PFSK-1 (cell line): ENCODE results near the gene SMIM23.

ENCODE experiments used
- FOXP2 ChIP-seq: optimal IDR thresholded peaks from 2 replicates; pipeline ENCODE3; 2011; ENCODE audit warnings: borderline replicate concordance, control low read depth, inconsistent platforms; ENCODE audit not compliant: insufficient read depth; ENCODE audit errors: extremely low read length, extremely low read depth
- POLR2AphosphoS5 ChIP-seq: IDR thresholded peaks from 2 replicates; pipeline ENCODE4 v1.6.1; 2012; ENCODE audit warnings: low read depth, mild to moderate bottlenecking, control low read depth, low read length, moderate library complexity
- SIN3A ChIP-seq: IDR thresholded peaks from 2 replicates; pipeline ENCODE4 v1.6.1; 2012; ENCODE audit warnings: mild to moderate bottlenecking, low read length, moderate library complexity, borderline replicate concordance; ENCODE audit not compliant: insufficient read depth
- TAF1 ChIP-seq: IDR thresholded peaks from 2 replicates; pipeline ENCODE4 v1.6.1; 2012; ENCODE audit warnings: low read length, control low read depth, borderline replicate concordance; ENCODE audit not compliant: insufficient read depth
- TF ChIP-seq, protein P1 (sequence below), 2 experiments: IDR thresholded peaks; 2 replicates each; pipeline versions ENCODE4 v1.6.1 to v1.8.0; 2011 to 2012; ENCODE audit warnings: low read depth in 2 of 2, low read length in 2 of 2, control low read depth in 1 of 2, inconsistent platforms in 1 of 2, mild to moderate bottlenecking in 1 of 2, moderate library complexity in 1 of 2; ENCODE audit not compliant: insufficient read depth in 1 of 2

DNA sequence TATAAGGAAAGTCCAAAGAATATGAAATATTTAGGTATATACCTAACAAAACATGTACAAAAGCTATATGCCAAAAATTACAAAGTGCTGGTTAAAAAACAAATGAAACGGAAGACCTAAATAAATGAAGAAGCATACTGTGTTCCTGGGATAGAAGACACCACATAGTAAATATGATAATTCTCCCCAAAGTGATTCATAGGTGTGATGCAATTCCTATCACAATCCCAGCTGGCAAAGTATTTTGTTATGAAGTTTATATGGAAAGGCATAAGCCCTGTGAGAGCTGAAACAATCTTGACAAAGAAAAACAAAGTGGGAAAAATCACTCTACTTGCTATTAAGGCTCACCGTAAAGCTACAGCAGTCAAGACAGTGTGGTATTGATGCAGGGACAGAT is 2.6 kb upstream of the SMIM23 start:
- no peak for TF ChIP-seq TAF1
- TF ChIP-seq POLR2AphosphoS5 = no peak
- TF ChIP-seq, protein P1, sequence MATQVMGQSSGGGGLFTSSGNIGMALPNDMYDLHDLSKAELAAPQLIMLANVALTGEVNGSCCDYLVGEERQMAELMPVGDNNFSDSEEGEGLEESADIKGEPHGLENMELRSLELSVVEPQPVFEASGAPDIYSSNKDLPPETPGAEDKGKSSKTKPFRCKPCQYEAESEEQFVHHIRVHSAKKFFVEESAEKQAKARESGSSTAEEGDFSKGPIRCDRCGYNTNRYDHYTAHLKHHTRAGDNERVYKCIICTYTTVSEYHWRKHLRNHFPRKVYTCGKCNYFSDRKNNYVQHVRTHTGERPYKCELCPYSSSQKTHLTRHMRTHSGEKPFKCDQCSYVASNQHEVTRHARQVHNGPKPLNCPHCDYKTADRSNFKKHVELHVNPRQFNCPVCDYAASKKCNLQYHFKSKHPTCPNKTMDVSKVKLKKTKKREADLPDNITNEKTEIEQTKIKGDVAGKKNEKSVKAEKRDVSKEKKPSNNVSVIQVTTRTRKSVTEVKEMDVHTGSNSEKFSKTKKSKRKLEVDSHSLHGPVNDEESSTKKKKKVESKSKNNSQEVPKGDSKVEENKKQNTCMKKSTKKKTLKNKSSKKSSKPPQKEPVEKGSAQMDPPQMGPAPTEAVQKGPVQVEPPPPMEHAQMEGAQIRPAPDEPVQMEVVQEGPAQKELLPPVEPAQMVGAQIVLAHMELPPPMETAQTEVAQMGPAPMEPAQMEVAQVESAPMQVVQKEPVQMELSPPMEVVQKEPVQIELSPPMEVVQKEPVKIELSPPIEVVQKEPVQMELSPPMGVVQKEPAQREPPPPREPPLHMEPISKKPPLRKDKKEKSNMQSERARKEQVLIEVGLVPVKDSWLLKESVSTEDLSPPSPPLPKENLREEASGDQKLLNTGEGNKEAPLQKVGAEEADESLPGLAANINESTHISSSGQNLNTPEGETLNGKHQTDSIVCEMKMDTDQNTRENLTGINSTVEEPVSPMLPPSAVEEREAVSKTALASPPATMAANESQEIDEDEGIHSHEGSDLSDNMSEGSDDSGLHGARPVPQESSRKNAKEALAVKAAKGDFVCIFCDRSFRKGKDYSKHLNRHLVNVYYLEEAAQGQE (IDR thresholded peaks at IDR 0.05; ENCODE audit: insufficient read depth in 1 of 2, low read depth in 2 of 2, low read length in 2 of 2) = no peak
- TF ChIP-seq SIN3A = no peak
- no peak for TF ChIP-seq FOXP2
